HL-60 (cell line): ENCODE measurements around the gene LETM1.

ENCODE experiments used
- POLR2AphosphoS5 ChIP-seq: IDR thresholded peaks from 2 replicates; pipeline ENCODE4 v1.6.1; 2012; ENCODE audit warnings: low read depth
- TF ChIP-seq, protein P1 (sequence below): IDR thresholded peaks from one replicate; pipeline ENCODE4 v1.5.1; 2011; ENCODE audit warnings: low read length, control low read depth, inconsistent platforms; ENCODE audit not compliant: insufficient read depth

DNA sequence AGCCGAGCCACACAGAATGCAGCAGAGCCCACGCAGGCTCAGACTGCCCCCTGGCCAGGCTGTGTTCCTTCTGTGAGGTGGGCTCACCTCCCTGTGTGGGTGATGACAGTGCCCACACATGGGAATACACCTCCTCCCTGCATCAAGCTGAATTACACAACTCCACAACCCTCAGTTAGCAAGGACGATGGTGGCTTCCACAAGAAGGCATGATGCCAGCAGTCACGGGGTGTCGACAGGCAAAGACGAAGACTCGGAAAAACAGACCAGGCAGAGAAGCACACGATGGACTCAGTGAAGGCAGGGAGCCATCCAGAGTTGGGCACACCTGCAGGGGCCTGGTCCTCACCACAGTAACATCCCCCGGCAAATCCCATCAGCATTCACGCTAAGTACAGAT is 12.1 kb downstream of the LETM1 start:
- TF ChIP-seq, protein P1, sequence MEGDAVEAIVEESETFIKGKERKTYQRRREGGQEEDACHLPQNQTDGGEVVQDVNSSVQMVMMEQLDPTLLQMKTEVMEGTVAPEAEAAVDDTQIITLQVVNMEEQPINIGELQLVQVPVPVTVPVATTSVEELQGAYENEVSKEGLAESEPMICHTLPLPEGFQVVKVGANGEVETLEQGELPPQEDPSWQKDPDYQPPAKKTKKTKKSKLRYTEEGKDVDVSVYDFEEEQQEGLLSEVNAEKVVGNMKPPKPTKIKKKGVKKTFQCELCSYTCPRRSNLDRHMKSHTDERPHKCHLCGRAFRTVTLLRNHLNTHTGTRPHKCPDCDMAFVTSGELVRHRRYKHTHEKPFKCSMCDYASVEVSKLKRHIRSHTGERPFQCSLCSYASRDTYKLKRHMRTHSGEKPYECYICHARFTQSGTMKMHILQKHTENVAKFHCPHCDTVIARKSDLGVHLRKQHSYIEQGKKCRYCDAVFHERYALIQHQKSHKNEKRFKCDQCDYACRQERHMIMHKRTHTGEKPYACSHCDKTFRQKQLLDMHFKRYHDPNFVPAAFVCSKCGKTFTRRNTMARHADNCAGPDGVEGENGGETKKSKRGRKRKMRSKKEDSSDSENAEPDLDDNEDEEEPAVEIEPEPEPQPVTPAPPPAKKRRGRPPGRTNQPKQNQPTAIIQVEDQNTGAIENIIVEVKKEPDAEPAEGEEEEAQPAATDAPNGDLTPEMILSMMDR: no peak
- no peak for TF ChIP-seq POLR2AphosphoS5
